Measurements from ENCODE around the gene AIF1. TPM values are rescaled to one million over a fixed set of nuclear protein-coding genes. Genes with fewer than 3 reads are reported as not detected.

AIF1 gene
- total and polyA plus RNA-seq, 3 experiments from 2014 or later: 33.2 to 35.6 (median 35.6) TPM

- ChIA-PET POLR2A (no interaction called here), CTCF (no interaction called here)
- peaks cover 12 to 96% (median 23%) of the 10 kb centered on the region in 3 donors for H3K36me3 Mint-ChIP-seq
- Histone ChIP-seq H3K4me1 (ENCODE audit: insufficient read depth, low read length) (no peaks in the 10 kb centered on the region), H3K9me3 (ENCODE audit: low read length) (no peaks in the 10 kb centered on the region), H3K27ac (ENCODE audit: low read depth, low read length) (no peak overlapping the region), H3K36me3 (ENCODE audit: insufficient read depth, low read length) (peaks cover 78% of the 10 kb centered on the region), H3K4me3 (ENCODE audit: low read length) (no peak overlapping the region), H3K27me3 (ENCODE audit: insufficient read depth, low read length, poor library complexity, severe bottlenecking) (no peaks in the 10 kb centered on the region)
- no peak for DNase-seq
- no peaks in the 10 kb centered on the region for H3K9me3 Mint-ChIP-seq
- no peak overlapping the region for H3K4me3 Mint-ChIP-seq
- H3K27me3 Mint-ChIP-seq: no peaks in the 10 kb centered on the region
- peak overlapping the region in 1 of 8 donors; percentile 50 for H3K27ac Mint-ChIP-seq
- H3K4me1 Mint-ChIP-seq: peaks cover 0 to 6% (median 1%) of the 10 kb centered on the region in 3 donors
Measured at GRCh38 chr6:31631681-31632278, 16.7 kb downstream of the AIF1 start.

- ChIA-PET POLR2A (no interaction called here), CTCF (no interaction called here)
- Histone ChIP-seq H3K9me3 (ENCODE audit: low read length) (no peaks in the 10 kb centered on the region), H3K4me1 (ENCODE audit: insufficient read depth, low read length) (no peaks in the 10 kb centered on the region), H3K4me3 (ENCODE audit: low read length) (no peak overlapping the region), H3K27ac (ENCODE audit: low read depth, low read length) (no peak overlapping the region), H3K27me3 (ENCODE audit: insufficient read depth, low read length, poor library complexity, severe bottlenecking) (no peaks in the 10 kb centered on the region), H3K36me3 (ENCODE audit: insufficient read depth, low read length) (peaks cover 77% of the 10 kb centered on the region)
- H3K36me3 Mint-ChIP-seq: peaks cover 8 to 97% (median 20%) of the 10 kb centered on the region in 3 donors
- H3K27me3 Mint-ChIP-seq: no peaks in the 10 kb centered on the region
- DNase-seq: no peak
- H3K27ac Mint-ChIP-seq: peak overlapping the region in 1 of 8 donors; percentile 33
- H3K4me3 Mint-ChIP-seq: no peak overlapping the region
- H3K4me1 Mint-ChIP-seq: peaks cover 0 to 3% (median 1%) of the 10 kb centered on the region in 3 donors
- no peaks in the 10 kb centered on the region for H3K9me3 Mint-ChIP-seq
Measured at GRCh38 chr6:31632279-31632946, 17.4 kb downstream of the AIF1 start.

- peaks cover 8 to 96% (median 20%) of the 10 kb centered on the region in 3 donors for H3K36me3 Mint-ChIP-seq
- H3K4me1 Mint-ChIP-seq: peaks cover 0 to 1% (median 0%) of the 10 kb centered on the region in 3 donors
Measured at GRCh38 chr6:31633447-31633846, 18.4 kb downstream of the AIF1 start.

GRCh38 chr6:31634131-31634530, 19.1 kb downstream of the AIF1 start:
- H3K4me1 ChIP-seq (ENCODE audit: insufficient read depth, low read length): no peaks in the 10 kb centered on the region
- no peaks in the 10 kb centered on the region for H3K9me3 ChIP-seq (ENCODE audit: low read length)
- peak overlapping the region in 5 of 8 donors; percentile 56 to 88 (median 73) for H3K27ac Mint-ChIP-seq
- H3K4me3 Mint-ChIP-seq: no peak overlapping the region
- no peak overlapping the region for H3K27ac ChIP-seq (ENCODE audit: low read depth, low read length)
- H3K9me3 Mint-ChIP-seq: no peaks in the 10 kb centered on the region
- H3K27me3 ChIP-seq (ENCODE audit: insufficient read depth, low read length, poor library complexity, severe bottlenecking): no peaks in the 10 kb centered on the region
- H3K27me3 Mint-ChIP-seq: no peaks in the 10 kb centered on the region
- H3K36me3 Mint-ChIP-seq: peaks cover 8 to 95% (median 16%) of the 10 kb centered on the region in 3 donors
- H3K36me3 ChIP-seq (ENCODE audit: insufficient read depth, low read length): peaks cover 71% of the 10 kb centered on the region
- peaks cover 0 to 1% (median 0%) of the 10 kb centered on the region in 3 donors for H3K4me1 Mint-ChIP-seq
- POLR2A ChIA-PET: interaction anchor here (0.8 to 1.5 kb wide), 2 partner anchors 18 to 47 kb away, joined by 3 to 6 read pairs; no protein-coding TSS in a partner anchor
- no peak for DNase-seq
- no peak overlapping the region for H3K4me3 ChIP-seq (ENCODE audit: low read length)
- CTCF ChIA-PET: interaction anchor here (1.3 kb wide), 1 partner anchor 12 kb away, joined by 4 read pairs; no protein-coding TSS in a partner anchor

More at GRCh38 chr6:31633447-31633846, 18.4 kb downstream of the AIF1 start:
- peak overlapping the region in 2 of 8 donors; percentile 56 to 64 for H3K27ac Mint-ChIP-seq
- Histone ChIP-seq H3K9me3 (ENCODE audit: low read length) (no peaks in the 10 kb centered on the region), H3K4me1 (ENCODE audit: insufficient read depth, low read length) (no peaks in the 10 kb centered on the region), H3K27me3 (ENCODE audit: insufficient read depth, low read length, poor library complexity, severe bottlenecking) (no peaks in the 10 kb centered on the region), H3K36me3 (ENCODE audit: insufficient read depth, low read length) (peaks cover 74% of the 10 kb centered on the region), H3K27ac (ENCODE audit: low read depth, low read length) (no peak overlapping the region), H3K4me3 (ENCODE audit: low read length) (no peak overlapping the region)
- no peak overlapping the region for H3K4me3 Mint-ChIP-seq
- H3K27me3 Mint-ChIP-seq: no peaks in the 10 kb centered on the region
- POLR2A ChIA-PET: no interaction called here
- CTCF ChIA-PET: interaction anchor here (1.3 kb wide), 1 partner anchor 11 kb away, joined by 4 read pairs; no protein-coding TSS in a partner anchor
- no peaks in the 10 kb centered on the region for H3K9me3 Mint-ChIP-seq
- DNase-seq: no peak

GRCh38 chr6:31634969-31635575, 20.0 kb downstream of the AIF1 start:
- Mint-ChIP-seq H3K27me3 (no peaks in the 10 kb centered on the region), H3K36me3 (peaks cover 8 to 95% (median 16%) of the 10 kb centered on the region in 3 donors), H3K27ac (peak overlapping the region in 4 of 8 donors; percentile 29 to 48 (median 38)), H3K9me3 (no peaks in the 10 kb centered on the region), H3K4me1 (peaks cover 0 to 1% (median 0%) of the 10 kb centered on the region in 3 donors), H3K4me3 (no peak overlapping the region)
- CTCF ChIA-PET: interaction anchor here (1.4 kb wide), 1 partner anchor 195 kb away, joined by 4 read pairs; no protein-coding TSS in a partner anchor
- H3K27me3 ChIP-seq (ENCODE audit: insufficient read depth, low read length, poor library complexity, severe bottlenecking): no peaks in the 10 kb centered on the region
- POLR2A ChIA-PET: interaction anchor here (1.5 kb wide), 1 partner anchor 17 kb away, joined by 6 read pairs; no protein-coding TSS in a partner anchor
- peaks cover 76% of the 10 kb centered on the region for H3K36me3 ChIP-seq (ENCODE audit: insufficient read depth, low read length)
- no peaks in the 10 kb centered on the region for H3K4me1 ChIP-seq (ENCODE audit: insufficient read depth, low read length)
- H3K27ac ChIP-seq (ENCODE audit: low read depth, low read length): no peak overlapping the region
- H3K4me3 ChIP-seq (ENCODE audit: low read length): no peak overlapping the region
- DNase-seq: no peak
- H3K9me3 ChIP-seq (ENCODE audit: low read length): no peaks in the 10 kb centered on the region

GRCh38 chr6:31636698-31637596, 21.9 kb downstream of the AIF1 start:
- Mint-ChIP-seq H3K9me3 (no peaks in the 10 kb centered on the region), H3K4me1 (peaks cover 0 to 1% (median 0%) of the 10 kb centered on the region in 3 donors), H3K27ac (peak overlapping the region in 4 of 8 donors; percentile 26 to 94 (median 74)), H3K27me3 (no peaks in the 10 kb centered on the region), H3K36me3 (peaks cover 3 to 95% (median 15%) of the 10 kb centered on the region in 3 donors), H3K4me3 (no peak overlapping the region)
- no peak overlapping the region for H3K4me3 ChIP-seq (ENCODE audit: low read length)
- ChIA-PET POLR2A (interaction anchor here (0.6 kb wide), 1 partner anchor 1114 kb away, joined by 3 read pairs; no protein-coding TSS in a partner anchor), CTCF (interaction anchor here (0.9 to 1.4 kb wide), 3 partner anchors 14 to 193 kb away, joined by 3 to 4 read pairs (median 3); no protein-coding TSS in a partner anchor)
- H3K9me3 ChIP-seq (ENCODE audit: low read length): no peaks in the 10 kb centered on the region
- no peaks in the 10 kb centered on the region for H3K27me3 ChIP-seq (ENCODE audit: insufficient read depth, low read length, poor library complexity, severe bottlenecking)
- H3K36me3 ChIP-seq (ENCODE audit: insufficient read depth, low read length): peaks cover 74% of the 10 kb centered on the region
- no peaks in the 10 kb centered on the region for H3K4me1 ChIP-seq (ENCODE audit: insufficient read depth, low read length)
- DNase-seq: no peak
- H3K27ac ChIP-seq (ENCODE audit: low read depth, low read length): no peak overlapping the region

GRCh38 chr6:31639043-31639442, 24.0 kb downstream of the AIF1 start:
- H3K9me3 Mint-ChIP-seq: no peaks in the 10 kb centered on the region
- peak overlapping the region in 2 of 8 donors; percentile 44 to 68 for H3K27ac Mint-ChIP-seq
- no peaks in the 10 kb centered on the region for H3K27me3 Mint-ChIP-seq
- no peak for DNase-seq
- ChIA-PET CTCF (no interaction called here), POLR2A (interaction anchor here (0.6 to 1.4 kb wide), 2 partner anchors 12 to 14 kb away, joined by 3 to 6 read pairs; no protein-coding TSS in a partner anchor)
- Histone ChIP-seq H3K27me3 (ENCODE audit: insufficient read depth, low read length, poor library complexity, severe bottlenecking) (no peaks in the 10 kb centered on the region), H3K27ac (ENCODE audit: low read depth, low read length) (no peak overlapping the region), H3K36me3 (ENCODE audit: insufficient read depth, low read length) (peaks cover 82% of the 10 kb centered on the region), H3K4me3 (ENCODE audit: low read length) (no peak overlapping the region), H3K4me1 (ENCODE audit: insufficient read depth, low read length) (no peaks in the 10 kb centered on the region), H3K9me3 (ENCODE audit: low read length) (no peaks in the 10 kb centered on the region)
- H3K4me3 Mint-ChIP-seq: no peak overlapping the region
- H3K4me1 Mint-ChIP-seq: peaks cover 0 to 1% (median 0%) of the 10 kb centered on the region in 3 donors
- H3K36me3 Mint-ChIP-seq: peaks cover 3 to 91% (median 14%) of the 10 kb centered on the region in 3 donors

Measured in CD8-positive, alpha-beta memory T cell (primary cell).